Measurements from ENCODE around the gene CPT1A.

CPT1A gene

DNA sequence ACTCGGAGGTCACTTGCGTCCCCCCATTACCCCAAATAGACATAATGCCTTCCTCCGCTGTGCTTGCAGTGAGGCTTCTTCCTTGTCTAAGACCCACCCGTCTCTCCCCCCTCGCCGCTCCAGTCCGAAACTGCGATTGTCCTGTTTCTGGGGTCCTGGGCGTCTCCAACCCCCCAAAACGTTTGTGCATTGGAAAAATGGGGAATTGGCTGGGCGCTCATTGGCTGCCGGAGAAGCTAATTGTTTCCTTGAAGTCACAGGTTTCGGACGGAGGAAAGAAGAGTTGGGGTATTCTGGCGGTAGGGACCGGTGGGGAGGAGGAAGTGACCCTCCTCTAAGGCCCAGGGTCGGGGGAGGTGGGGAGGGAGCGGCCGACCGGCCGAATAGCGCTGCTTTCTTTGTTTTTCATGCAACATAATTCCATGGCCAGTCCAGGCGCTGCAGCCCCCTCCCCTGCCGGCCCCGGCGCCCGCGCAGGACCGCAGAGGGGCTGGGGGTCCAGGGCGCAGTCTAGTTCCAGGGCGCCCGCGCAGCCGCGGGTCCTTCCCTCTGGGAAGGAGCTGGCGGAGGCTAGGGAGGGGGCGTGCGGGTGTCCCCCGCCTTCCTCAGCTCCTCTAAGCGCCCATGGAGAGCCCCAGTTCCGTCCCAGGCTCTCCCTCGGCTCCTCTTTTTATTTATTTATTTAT lies 12.7 kb upstream of the CPT1A start:
- no peak for DNase-seq (ENCODE audit: low read depth in 3 of 3)

DNA sequence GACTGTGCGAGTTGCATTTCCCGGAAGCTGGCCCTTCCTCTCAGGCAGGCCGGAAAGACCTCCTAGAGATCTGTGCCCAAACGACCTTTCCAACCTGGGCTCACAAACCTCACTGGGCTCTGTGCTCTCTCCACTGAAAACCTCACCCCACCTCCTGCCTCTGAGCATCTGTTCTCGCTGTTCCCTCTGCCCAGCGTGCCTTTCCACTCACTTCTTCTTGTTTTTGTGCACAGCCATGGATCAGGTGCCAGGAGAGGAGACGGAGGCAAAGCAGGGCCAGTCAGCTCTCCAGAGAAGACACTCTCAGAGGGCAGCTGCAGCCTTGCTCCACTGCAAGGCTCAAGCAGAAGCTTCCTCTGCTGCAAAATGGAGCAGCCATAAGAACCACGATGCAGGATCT lies 10.9 kb upstream of the CPT1A start:
- no peak for DNase-seq (ENCODE audit: low read depth in 3 of 3)

DNA sequence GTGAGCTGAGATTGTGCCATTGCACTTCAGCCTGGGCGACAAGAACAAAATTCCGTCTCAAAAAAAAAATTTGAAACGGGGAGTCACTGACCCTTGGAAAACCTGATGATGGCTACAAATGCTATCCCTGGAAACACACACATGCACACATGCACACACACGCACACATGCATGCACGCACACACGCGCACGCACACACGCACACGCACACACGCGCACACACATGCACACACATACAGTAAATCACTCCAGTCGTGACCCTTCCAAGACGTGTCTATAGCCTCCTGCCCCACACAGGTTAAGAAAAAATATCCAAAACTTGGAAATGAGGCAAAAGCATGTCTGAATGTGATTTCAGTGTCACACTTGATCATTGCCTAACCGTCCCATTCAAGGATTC lies 6.7 kb upstream of the CPT1A start:
- no peak for DNase-seq (ENCODE audit: low read depth in 3 of 3)

DNA sequence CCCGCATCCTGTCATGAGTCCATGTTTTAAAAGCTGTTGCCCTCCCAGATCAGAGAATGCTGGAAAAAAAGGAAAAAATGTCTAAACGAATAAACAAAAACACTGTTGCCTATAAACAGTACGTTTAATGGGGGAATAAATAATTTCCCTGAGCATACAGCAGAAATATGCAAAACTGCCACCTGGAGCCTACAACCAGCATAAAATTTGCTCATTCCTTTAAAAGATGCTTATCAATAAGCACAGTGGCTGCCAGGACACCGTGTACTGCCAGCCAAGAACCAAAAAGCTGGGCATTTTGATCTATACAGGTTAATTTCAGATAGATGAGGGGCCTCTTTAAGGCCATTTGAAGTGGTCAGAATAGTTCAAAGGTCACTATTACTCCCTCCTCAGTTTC lies 5.7 kb upstream of the CPT1A start:
- DNase-seq (ENCODE audit: low read depth in 3 of 3), result no peak

DNA sequence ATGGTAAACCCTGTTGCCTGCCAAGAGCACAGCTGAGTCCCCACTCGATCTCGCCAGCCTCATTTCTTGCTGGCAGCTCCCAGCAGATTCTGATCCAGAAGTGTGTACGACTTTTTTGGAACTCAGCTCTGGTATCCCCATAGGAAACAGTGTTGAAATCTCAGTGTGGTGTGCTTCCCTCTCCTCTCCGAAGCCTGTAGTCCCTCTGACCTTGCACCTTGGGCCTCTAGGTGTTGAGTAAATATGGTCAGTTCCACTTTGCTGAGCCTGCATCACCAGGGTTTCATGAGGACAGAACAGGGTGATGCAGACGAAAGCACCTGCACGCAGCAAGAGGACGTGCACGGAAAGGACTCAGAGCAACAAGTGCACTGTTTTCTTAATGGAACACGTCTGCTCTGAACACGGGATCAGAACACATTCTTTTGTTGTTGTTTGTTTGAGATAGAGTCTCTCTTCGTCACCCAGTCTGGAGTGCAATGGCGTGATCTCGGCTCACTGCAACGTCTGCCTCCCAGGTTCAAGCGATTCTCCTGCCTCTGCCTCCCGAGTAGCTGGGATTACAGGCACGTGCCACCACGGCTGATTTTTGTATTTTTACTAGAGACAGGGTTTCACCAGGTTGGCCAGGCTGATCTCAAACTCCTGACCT lies 3.8 kb upstream of the CPT1A start:
- DNase-seq (ENCODE audit: low read depth in 3 of 3), result no peak

DNA sequence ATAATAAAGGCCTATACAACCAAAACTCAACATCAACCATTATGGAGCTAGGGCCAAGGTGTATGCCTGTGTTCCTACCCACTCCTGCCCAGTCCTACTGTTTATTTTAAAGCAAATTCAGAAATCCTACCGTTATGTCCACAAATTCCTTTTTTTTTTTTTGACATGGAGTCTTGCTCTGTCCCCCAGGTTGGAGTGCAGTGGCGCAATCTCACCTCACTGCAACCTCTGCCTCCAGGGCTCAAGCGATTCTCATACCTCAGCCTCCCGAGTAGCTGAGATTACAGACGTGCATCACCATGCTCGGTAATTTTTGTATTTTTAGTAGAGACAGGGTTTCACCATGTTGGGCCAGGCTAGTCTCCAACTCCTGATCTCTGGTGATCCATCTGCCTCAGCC lies 3.1 kb upstream of the CPT1A start:
- DNase-seq (ENCODE audit: low read depth in 3 of 3), result no peak

DNA sequence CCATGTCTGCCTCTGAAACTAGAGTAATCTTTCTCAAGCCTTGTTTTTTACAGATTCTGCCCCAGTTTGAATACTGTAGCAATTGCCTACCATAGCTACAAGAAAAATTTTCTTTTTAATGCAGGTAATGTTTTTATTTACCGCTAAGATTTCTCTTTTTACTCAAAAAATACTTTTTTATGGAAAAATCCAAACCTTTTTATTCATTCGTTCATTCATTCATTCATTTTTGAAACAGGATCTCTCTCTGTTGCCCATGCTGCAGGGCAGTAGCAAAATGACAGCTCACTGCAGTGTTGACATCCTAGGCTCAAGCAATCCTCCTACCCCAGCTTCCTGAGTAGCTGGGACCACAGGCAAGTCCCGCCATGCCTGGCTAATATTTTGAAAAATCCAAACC lies 2.7 kb upstream of the CPT1A start:
- no peak for DNase-seq (ENCODE audit: low read depth in 3 of 3)

DNA sequence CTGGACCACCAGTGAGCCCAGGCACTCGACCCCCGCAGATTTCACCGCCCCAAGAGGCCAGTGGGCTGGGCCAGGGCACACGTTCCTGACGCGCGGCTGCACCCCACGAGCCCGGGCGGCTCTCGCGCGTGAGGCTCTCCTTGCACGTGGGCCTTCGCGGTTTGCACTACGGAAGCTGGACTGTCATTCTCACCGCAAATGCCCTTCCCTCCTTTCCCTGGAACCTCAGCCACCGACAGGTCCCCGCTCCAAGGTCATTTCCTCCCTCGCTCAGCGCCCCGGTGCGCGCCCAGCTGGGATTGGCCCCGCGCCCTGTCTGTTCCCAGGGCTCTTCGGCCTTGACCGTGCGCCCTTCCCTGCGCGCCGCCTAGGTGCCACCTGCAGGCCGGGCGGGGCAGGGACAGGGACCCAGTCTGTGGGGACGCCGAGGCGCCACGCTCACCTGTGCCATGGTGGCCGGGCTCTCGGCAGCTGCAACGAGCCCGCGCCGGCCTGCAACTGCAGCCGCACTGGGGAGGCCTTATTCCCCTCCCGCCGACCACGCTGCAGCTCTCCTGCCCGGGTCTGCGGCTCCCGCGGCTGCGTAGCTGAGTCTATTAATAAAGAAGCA lies 2.1 kb upstream of the CPT1A start:
- DNase-seq (ENCODE audit: low read depth in 3 of 3), result peak; percentile 50 to 56 (median 54)

DNA sequence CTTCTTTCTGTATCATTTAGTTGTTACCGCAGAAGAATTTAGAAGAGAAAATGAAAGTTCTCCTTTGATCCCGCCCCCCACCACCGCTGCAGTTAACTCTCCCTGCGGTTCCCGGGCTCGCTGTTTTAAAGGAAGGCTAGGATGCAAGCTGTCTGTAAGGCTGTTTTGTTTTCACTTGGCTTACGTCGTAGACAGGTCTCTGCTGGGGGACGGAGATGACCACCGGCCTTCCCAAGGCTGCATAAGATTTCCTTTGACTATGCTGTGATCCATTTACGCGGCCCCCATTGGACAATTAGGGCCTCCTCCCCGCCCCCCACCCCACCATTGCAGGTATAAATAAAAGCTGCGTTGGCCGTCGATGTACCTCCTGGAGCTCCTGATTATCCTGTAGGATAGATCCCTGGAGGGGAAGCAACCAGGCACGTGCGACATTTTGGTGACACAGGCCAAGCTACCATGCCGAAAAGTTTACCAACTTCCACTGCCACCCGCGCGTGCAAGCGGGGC lies 1.4 kb upstream of the CPT1A start:
- DNase-seq (ENCODE audit: low read depth in 3 of 3), result no peak

DNA sequence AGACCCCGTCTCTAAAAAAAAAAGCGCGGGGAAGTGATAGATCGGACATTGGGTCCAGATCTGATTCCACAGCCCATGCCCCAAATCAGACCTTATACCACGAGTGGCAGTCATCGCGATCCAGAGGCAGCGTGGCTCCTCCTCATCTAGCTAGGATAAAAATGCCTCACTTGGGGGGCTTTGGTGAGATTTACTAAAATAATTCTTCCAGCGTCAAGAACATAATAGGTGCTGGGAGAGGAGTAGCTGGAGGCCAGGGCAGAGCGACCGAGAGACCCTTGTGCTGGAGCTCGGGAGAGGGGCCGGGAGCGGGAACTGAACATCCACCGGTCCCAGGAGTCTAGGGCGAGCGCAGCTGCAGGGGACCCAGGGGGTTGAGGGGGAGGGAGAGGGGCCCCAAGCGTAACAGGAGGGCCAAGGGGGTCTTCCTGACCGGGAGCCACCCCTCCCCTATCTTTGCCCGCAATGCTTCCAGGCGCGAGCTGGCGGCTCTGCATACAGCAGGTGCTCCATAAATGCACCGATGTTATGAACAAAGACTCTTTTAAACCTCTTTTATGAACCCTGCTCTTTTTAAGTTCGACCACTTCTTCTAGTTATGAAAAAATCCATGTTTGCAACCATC lies 823 bp upstream of the CPT1A start:
- no peak for DNase-seq (ENCODE audit: low read depth in 3 of 3)

DNA sequence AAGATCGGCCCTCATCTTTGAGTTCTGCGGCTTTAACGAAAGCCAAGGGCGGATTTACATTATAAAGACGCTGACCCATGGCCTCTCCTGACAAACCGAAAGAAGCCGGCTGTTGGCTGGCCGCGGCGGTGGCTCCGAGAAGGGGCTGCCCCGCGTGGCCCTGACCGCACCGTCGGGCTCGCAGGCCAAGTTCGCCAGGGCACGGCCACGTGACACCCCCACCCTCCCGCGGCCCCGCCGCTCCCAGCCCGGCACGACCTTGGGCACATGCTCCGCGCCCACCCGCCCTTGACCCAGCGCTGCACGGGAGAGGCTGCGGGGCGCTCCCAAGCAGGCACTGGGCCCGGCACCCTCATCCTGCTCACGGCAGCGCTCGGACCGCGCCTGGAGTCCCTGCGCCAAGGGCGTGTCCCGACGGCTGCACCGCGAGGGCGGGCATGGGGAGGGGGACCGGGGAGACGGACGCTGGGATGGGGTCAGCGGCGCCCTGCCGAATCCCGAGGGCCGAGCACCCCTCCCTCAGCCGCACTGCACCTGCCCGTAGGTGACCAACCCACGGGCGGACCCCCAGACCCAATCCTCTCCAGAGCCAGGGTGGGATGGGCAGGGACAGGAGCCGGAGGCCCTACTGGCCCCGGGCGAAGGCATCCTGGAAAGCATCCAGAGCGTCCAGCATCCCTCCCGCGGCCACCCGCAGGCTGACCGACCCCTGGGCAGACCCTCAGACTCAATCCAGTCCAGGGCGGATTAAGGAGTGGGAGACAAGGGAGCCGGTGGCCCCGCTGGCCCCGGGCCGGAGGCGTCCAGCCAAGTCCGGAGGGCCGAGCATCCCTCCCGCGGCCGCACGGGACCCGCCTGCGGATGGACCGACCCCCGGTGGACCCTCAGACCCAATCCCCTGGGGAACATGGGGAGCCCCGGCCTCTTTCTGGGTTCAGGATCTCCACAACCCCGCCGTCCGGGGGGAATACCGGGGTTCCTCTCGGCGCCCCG lies 759 bp downstream of the CPT1A start:
- DNase-seq (ENCODE audit: low read depth in 3 of 3), result no peak

DNA sequence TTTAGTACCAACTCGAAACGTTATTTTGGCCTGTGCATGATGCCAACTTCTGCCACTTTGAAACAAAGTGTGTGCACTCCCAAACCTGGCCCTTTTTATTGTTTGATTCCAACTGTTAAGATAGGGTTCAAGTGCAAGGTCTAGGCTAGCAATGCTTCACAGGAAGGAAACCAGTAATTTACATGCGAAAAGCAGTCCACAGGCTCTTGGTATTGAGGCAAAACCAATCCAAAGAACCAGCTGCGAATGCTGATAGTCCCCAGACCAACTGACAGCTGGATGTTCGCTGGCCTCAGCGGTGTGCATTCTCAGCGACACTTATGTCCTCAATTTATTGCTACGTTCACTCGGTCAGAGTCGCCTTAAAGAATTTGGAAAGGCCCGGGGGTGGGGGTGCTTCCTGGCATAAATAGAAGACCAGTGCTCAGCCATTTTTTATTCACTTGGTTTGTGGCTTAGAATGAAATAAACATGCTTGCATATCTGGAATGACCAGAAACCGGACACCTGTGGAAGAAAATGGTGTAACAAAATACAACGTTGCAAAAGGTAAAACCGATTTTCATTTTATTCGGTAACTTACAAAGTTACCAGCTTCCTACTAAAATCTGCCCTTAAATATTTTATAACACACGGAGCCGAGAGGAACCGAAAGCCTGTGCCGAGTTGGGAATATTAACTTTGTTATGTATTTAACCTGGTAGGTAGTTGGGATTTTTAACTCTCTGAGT lies 1.6 kb downstream of the CPT1A start:
- DNase-seq (ENCODE audit: low read depth in 3 of 3), result no peak

DNA sequence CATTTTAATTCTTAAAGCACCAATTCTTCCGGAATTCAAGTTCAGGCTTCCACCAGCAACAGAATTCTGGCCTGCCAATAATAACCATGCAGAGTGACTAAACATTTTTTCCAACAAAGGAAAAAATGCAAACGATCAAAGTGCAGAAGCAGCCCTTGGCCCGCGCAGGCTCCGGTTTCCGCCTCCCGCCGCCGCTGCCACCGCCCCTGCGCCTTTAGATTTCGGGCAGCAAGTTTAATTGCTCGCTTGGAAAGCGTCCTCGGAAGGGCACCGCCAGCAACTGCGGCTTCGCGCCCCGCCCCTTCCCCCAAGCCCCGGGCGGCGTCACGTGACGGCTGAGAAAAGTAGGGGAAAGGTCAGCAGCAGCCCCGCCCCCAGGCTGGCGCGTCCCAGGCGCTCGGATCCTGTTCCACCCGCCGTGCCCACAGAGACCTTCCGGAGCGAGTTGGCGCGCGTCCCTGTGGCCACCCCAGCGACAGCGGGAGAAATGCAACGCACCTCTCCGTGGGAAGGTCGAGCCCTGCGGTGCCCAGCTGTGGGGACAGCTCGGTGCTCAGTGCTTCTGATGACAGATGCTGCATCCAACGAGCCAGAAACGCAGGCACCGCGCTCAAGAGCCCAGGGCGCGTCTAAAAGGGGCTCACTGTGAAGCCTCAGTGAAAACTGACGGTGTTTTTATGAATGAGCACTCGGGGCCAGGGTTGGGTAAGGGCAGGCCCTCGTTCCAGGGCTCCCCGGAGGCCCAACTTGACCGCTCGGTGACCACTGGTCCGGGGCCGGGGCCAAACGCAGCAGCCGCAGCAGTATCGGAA lies 2.5 kb downstream of the CPT1A start:
- peak; percentile 85 to 90 (median 86) for DNase-seq (ENCODE audit: low read depth in 3 of 3)

DNA sequence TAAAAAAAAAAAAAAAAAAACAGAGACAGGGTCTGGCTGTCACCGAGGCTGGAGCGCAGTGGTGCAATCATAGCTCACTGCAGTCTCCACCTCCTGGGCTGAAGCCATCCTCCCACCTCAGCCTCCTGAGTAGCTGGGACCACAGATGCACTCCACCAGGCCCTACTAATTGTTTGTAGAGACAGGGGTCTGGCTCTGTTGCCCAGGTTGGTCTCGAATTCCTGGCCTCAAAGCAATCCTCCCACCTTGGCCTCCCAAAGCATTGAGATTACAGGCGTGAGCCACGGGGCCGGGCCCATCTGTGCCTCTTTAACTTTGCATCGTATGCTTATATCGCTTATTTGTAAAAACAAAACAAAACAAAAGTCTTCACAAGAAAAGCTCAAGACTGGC lies 3.1 kb downstream of the CPT1A start:
- no peak for DNase-seq (ENCODE audit: low read depth in 3 of 3)

DNA sequence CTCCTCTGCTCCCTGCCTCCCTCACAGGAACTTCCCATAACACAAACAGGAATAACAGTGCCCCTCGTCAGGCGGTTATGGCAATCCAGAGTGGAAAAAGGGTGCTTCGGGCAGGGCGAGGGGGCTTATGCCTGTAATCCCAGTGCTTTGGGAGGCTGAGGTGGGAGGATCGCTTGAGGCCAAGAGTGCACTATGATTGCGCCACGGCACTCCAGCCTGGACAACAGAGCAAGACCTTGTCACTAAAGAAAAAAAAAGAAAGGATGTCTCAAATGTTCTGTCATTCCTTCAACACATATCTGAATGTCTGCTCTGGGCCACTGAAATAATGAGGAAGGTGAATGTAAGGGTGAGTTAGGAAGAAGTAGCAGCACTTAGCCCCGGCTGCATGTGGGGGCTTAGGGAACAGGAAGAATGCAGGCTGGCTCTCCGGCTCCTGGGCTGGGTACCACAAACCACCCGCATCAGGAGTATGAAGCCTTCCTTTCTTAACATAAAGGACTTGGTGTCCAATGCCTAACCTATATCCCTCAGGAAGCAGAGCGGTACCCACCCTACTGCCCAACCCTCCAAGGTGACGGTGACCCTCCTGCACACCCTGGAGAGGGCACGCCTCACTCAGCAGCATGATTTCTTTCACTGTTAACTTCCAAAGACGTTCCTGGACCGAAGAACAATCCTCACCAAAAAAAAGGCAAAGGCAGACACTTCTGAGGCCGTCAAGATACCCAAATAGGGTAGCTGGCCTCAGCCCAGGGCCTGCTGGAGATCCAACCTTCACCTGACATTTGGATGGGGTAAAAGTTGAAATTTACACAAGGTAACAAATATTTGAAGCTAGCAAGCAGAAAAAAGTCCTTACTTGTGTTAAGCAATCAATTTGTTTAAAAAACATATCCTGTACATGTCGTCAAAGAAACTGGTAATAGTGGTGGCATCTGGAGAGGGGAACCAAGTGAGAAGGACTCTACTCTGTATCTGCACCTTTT lies 3.8 kb downstream of the CPT1A start:
- no peak for DNase-seq (ENCODE audit: low read depth in 3 of 3)

DNA sequence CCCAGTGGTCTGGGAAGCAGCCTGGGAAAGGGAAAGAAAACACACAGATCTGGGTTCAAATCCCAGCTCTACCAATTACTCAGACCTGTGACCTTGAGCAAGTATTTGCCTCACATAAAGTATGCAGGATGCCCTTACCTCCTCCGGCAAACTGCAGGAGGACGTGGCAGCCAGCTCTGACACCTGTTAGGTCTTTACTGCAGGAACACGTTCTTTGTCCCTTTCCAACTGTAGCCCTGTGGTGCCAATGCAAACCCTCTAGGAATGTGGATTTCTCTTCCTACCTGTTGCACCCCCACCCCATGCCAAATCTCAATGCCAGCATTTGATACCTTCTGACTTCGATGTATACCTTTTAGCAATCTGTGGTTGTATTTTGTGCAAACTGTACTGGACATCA lies 6.0 kb downstream of the CPT1A start:
- no peak for DNase-seq (ENCODE audit: low read depth in 3 of 3)

DNA sequence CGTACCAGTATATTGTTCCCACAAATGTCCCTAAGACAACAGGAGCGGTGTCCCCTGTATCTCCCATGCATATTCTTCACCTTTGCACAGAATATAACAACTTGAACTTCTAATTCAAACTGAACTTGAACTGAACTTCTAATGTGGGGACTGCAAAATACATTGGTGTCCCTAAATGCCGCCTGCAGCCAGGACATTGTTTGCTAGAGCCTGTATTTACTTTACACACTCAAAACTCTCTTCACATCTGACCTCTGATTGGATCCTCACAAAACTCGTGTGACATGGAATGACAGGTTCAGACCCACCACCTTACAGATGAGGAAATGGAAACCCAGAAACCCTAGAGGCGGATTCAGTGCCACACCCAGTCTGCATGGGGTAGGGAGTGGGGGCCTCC lies 6.4 kb downstream of the CPT1A start:
- DNase-seq (ENCODE audit: low read depth in 3 of 3), result no peak

DNA sequence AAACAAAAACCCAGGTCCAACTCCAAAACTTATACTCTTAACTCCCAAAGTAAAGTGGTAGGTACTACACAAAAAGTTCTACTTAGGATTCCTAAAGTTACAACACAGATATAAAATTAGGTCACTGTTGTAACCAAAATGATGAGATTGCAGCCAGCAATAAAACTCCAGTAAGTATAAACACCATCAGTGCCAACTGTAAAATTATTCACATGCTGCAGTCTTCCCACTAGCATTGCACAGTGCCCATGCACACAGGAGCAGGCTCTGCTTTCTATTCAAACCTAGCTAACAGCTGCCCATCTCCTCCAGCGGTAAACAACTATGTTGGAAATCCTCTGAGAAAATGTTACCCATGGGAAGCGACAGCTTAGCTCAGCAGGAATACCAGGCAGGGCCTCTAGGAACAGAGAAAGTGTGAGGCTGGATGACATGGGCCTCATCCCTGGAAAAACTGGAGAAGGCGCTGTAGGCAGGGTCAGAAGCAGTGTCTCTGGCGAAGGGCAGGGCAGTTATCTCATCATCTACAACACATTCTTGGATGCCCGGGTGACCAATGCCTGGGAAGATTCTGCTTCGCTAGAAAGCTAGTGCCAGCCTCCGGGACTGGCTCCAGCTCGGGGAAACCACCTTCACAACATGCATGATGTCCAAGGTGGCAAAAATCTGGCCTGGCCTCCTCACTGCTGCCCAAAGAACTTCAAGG lies 9.1 kb downstream of the CPT1A start:
- no peak for DNase-seq (ENCODE audit: low read depth in 3 of 3)

All from stimulated activated CD4-positive, alpha-beta T cell treated with anti-CD3 and anti-CD28 coated beads, TNF-alpha, amount 100 ng/mL, for 4 hours (primary cell).